ENCODE measurements around the gene PXMP4. TPM values are rescaled to one million over a fixed set of nuclear protein-coding genes. Genes with fewer than 3 reads are reported as not detected.

PXMP4 gene
- total and polyA plus RNA-seq, 7 donors: 4.5 to 8.2 (median 6.6) TPM

- peaks cover 0 to 6% (median 2%) of the 10 kb centered on the region in 4 donors for H3K9me3 ChIP-seq
- no peaks in the 10 kb centered on the region for H3K27me3 ChIP-seq
- no peaks in the 10 kb centered on the region for H3K4me1 ChIP-seq
- WGBS, 2 donors: 91 to 92% methylated on average over 5 of the region's 5 CpGs
- intact Hi-C loops (cut with DNase I): no loop called here
- no peak overlapping the region for H3K27ac ChIP-seq
- no peak for DNase-seq
- no peak overlapping the region for H3K4me3 ChIP-seq
- peaks cover 3 to 55% (median 29%) of the 10 kb centered on the region in 4 donors for H3K36me3 ChIP-seq
- TF ChIP-seq EP300 (IDR thresholded peaks at IDR 0.05) (no peak), POLR2A (IDR thresholded peaks at IDR 0.05) (no peak), POLR2AphosphoS5 (IDR thresholded peaks at IDR 0.05) (no peak), CTCF (IDR thresholded peaks at IDR 0.05) (no peak)
Observed at GRCh38 chr20:33753763-33754162, 33.7 kb upstream of the PXMP4 start.

- Histone ChIP-seq H3K4me3 (no peak overlapping the region), H3K27ac (no peak overlapping the region), H3K9me3 (peaks cover 0 to 6% (median 2%) of the 10 kb centered on the region in 4 donors), H3K27me3 (no peaks in the 10 kb centered on the region), H3K36me3 (peaks cover 3 to 49% (median 29%) of the 10 kb centered on the region in 4 donors), H3K4me1 (no peaks in the 10 kb centered on the region)
- no peak for DNase-seq
- intact Hi-C loops (cut with DNase I): no loop called here
- no peak for TF ChIP-seq POLR2A (IDR thresholded peaks at IDR 0.05)
- TF ChIP-seq POLR2AphosphoS5 (IDR thresholded peaks at IDR 0.05): no peak
- no peak for TF ChIP-seq CTCF (IDR thresholded peaks at IDR 0.05)
- no peak for TF ChIP-seq EP300 (IDR thresholded peaks at IDR 0.05)
- 97 to 99% methylated on average over 7 of the region's 7 CpGs for WGBS, 2 donors
Observed at GRCh38 chr20:33753143-33753542, 33.0 kb upstream of the PXMP4 start.

- Histone ChIP-seq H3K4me1 (no peaks in the 10 kb centered on the region), H3K27ac (no peak overlapping the region), H3K27me3 (no peaks in the 10 kb centered on the region), H3K4me3 (no peak overlapping the region), H3K9me3 (no peaks in the 10 kb centered on the region), H3K36me3 (peaks cover 3 to 36% (median 19%) of the 10 kb centered on the region in 4 donors)
- no peak for DNase-seq
- WGBS, 2 donors: 91 to 97% methylated on average over 4 of the region's 4 CpGs
- intact Hi-C loops (cut with DNase I): no loop called here
- TF ChIP-seq CTCF (IDR thresholded peaks at IDR 0.05): no peak
- TF ChIP-seq EP300 (IDR thresholded peaks at IDR 0.05): no peak
- TF ChIP-seq POLR2AphosphoS5 (IDR thresholded peaks at IDR 0.05): no peak
- TF ChIP-seq POLR2A (IDR thresholded peaks at IDR 0.05): no peak
Observed at GRCh38 chr20:33751775-33752174, 31.7 kb upstream of the PXMP4 start.

GRCh38 chr20:33746325-33746998 lies 26.4 kb upstream of the PXMP4 start:
- intact Hi-C loops (cut with DNase I): no loop called here
- no peak for DNase-seq
- no peaks in the 10 kb centered on the region for H3K27me3 ChIP-seq
- H3K4me1 ChIP-seq: no peaks in the 10 kb centered on the region
- no peak overlapping the region for H3K4me3 ChIP-seq
- H3K36me3 ChIP-seq: peaks cover 0 to 18% (median 3%) of the 10 kb centered on the region in 4 donors
- no peaks in the 10 kb centered on the region for H3K9me3 ChIP-seq
- WGBS, 2 donors: 94 to 96% methylated on average over 12 of the region's 12 CpGs
- H3K27ac ChIP-seq: no peak overlapping the region
- no peak for TF ChIP-seq POLR2AphosphoS5 (IDR thresholded peaks at IDR 0.05)

- Histone ChIP-seq H3K27me3 (no peaks in the 10 kb centered on the region), H3K9me3 (no peaks in the 10 kb centered on the region), H3K4me3 (no peak overlapping the region), H3K27ac (no peak overlapping the region), H3K4me1 (no peaks in the 10 kb centered on the region), H3K36me3 (peaks cover 0 to 4% (median 1%) of the 10 kb centered on the region in 4 donors)
- DNase-seq: no peak
- intact Hi-C loops (cut with DNase I): no loop called here
- TF ChIP-seq EP300 (IDR thresholded peaks at IDR 0.05): no peak
- TF ChIP-seq CTCF (IDR thresholded peaks at IDR 0.05): no peak
- WGBS, 2 donors: 38 to 83% methylated on average over 14 of the region's 14 CpGs
Observed at GRCh38 chr20:33744773-33745385, 24.8 kb upstream of the PXMP4 start.

All from sigmoid colon (tissue), 7 donors.